RPMI7951 (cell line): ENCODE results near the gene RNF111. TPM values are rescaled to one million over a fixed set of nuclear protein-coding genes. Genes with fewer than 3 reads are reported as not detected.
A peak's percentile ranks its signal among the peaks of the same experiment; 100 is the strongest.

Experiments used
- DNase-seq: peaks from one replicate; pipeline ENCODE4 v3.0.0-alpha.2; 2012; ENCODE audit warnings: low read depth
- total RNA-seq: library from RNA; depleted of rRNA; stranded (reverse); fragments of >200 nt; shearing (Covaris generic); gene quantifications from 2 replicates; pipeline ENCODE4 v1.2.3, GENCODE V29; 2014; rRNA removed

Gene RNF111
- total RNA-seq, 1 experiment from 2014 or later, result 25.6 TPM

DNA sequence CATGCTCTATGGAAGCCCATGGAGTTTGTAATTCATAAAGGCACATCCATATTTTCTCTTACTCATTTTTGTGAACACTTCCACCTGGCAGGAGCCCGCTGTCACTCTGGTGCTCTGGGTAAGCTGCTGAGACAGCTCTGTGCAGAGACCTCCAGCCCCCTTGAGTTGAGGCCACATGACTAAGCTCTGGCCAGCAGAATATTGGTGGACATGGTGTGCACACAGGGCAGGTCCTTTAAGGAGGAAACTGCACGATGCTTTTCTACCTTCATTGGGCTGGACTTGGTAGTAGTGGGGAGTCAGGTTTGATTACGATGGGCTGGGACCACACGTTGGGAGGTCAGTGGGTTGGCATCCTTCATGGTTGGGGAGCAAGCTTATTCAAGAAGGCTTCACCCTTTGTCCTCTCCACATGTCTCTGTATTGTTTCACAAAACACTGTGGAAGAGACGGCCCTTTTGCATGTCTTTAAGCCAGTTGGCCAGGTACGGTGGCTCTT lies 146.5 kb downstream of the RNF111 start:
- no peak for DNase-seq

DNA sequence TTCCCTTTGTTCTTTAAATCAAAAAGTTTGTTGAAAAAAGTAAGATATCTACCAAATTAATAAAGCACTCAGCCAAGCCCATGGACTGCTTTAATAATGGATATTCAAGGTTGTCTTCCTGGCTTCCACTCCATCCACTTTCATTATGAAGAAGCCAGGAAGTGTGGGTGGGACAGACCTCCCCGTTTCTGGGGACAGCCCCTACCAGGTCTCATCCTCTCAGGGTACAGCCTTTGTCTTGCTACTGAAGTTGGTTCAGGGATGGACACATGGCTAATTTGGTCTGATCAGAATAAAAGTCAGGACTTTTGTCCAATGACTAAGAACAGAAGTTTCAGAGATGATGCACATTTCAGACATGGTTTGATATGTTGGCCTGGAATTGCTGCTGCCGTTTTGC lies 150.1 kb downstream of the RNF111 start:
- no peak for DNase-seq

DNA sequence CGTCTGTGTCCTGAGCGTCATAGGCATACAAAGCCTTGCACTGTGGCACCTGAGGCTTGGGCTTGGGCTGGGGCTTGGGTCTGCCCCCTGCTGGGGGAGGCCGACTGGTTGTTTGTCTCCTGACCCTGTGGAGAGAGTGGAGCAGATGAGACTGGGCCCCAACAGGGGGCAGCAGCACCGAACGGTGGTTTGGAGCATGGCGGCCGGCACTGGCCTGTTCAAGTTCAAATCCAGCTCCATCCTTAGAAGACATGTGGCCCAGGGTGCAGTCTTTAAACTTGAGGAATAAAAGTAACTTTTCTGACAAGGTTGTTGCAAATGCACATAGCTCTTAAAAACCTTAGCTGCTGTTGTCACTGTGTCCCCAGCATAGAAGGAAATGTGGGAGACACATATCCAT lies 150.8 kb downstream of the RNF111 start:
- DNase-seq, result peak; percentile 59

DNA sequence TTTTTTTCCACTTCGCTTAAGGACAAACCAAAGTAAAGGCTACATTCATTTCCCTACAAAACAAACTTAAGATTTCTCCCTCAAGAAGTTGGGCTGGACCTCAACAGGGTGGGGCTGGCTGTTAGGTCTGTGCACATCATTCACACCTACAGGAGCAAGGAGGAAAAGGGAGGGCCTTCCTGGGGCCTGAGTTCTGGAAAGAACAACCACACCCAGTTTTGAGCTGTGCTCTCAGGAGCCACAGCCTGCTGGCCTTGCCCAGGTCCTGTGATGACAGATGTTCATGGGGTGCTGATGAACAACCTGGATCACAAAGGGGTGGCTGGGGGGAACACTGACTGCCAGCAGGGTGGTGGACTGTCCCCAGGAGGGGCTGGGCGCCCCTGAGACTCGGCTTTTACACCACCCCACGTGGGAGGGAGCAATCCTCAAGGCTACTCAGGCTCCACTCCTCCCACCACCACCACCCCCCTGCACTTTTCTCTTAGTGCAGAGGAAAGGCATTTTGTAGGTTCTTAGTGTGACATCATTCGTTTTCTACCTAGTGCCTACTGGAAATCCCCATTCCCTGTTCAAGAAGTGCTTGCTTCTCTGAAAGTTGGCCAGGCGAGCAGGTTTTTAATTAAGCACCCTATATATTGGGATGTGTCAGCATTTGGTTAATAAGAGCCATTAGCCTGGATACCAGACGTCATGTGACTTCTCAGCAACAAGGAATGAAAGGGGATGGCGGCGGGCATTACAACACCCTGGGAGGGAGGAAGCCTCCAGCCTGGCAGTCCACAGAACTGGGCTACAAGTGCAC lies 153.2 kb downstream of the RNF111 start:
- DNase-seq, result no peak

DNA sequence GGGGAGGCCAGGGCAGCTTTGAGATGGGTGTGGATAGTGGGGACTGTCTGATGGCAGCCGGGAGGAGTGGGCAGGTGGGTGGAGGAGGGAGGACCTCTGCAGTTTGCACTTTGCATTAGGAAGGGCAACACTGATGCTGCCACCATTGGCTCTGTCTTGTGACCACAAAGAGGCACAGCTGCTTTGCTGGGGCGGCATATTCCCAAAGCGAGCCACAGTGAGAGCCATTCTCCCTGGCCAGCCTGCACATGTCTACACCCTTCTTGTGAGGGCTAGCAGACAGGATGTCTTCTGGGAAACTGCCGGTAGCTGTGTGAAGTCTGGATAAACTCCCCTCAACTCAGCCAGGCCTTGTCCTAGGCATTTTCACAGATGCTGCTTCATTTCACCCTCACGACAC lies 155.8 kb downstream of the RNF111 start:
- DNase-seq, result no peak

DNA sequence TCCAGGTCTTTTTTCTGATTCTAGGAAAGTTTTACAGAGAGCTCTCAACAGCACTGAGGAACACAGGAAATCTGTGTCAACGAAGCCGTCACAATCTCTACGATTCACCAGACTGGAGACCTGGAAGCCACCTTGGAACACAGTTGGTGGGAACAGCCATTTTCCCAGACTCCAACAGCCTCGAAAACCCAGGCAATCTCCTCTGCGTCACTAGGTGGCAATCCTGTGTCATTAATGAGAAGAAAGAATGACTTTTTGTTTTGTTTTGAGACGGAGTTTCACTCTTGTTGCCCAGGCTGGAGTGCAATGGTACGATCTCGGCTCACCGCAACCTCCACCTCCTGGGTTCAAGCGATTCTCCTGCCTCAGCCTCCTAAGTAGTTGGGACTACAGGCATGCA lies 157.1 kb downstream of the RNF111 start:
- peak; percentile 13 for DNase-seq

Other genes starting within 250 kb of the RNF111 start
- gene ADAM10, start 238.0 kb upstream of the RNF111 start, total RNA-seq, result 111 TPM in 2 replicates
- 16.6 and 16.8 TPM in 2 replicates for gene MINDY2, start 216.4 kb upstream of the RNF111 start, total RNA-seq
- 70.5 and 71.6 TPM in 2 replicates for gene SLTM, start 54.0 kb upstream of the RNF111 start, total RNA-seq
- gene CCNB2, start 117.5 kb downstream of the RNF111 start, total RNA-seq, result 307 TPM in 2 replicates
- gene LDHAL6B, start 219.2 kb downstream of the RNF111 start, total RNA-seq, result 0.10 TPM in 1 of 2 replicates, not detected in the other